ENCODE measurements around the gene FGD6.
"Not testable (repeated sequence)": the region's sequence is repeated elsewhere in the genome, so short reads cannot be mapped to it uniquely, and the experiment has no call there.

Gene FGD6

GRCh38 chr12:95102916-95103671 lies 114.2 kb downstream of the FGD6 start:
- ATAC-seq, result peak; percentile 96
- TF ChIP-seq CSRNP3 (CRISPR knock-in tag; IDR thresholded peaks at IDR 0.05) (peak; percentile 31; the same call in 1 of the 2 replicates), ZFP30 (CRISPR knock-in tag; IDR thresholded peaks at IDR 0.05) (no peak), ESRRG (CRISPR knock-in tag; IDR thresholded peaks at IDR 0.05) (no peak), ZNF70 (CRISPR knock-in tag; IDR thresholded peaks at IDR 0.05) (no peak), GLIS3 (CRISPR knock-in tag; IDR thresholded peaks at IDR 0.05) (no peak), PPARA (CRISPR knock-in tag; IDR thresholded peaks at IDR 0.05; ENCODE audit: borderline replicate concordance) (no peak), ARNTL (CRISPR knock-in tag; IDR thresholded peaks at IDR 0.05; ENCODE audit: borderline replicate concordance, low read depth) (no peak), RARB (CRISPR knock-in tag; IDR thresholded peaks at IDR 0.05) (no peak), TCF4 (CRISPR knock-in tag; IDR thresholded peaks at IDR 0.05; ENCODE audit: borderline replicate concordance) (no peak), ISL1 (CRISPR knock-in tag; IDR thresholded peaks at IDR 0.05) (peak; percentile 84), ZNF8 (CRISPR knock-in tag; IDR thresholded peaks at IDR 0.05) (no peak), CSDC2 (CRISPR knock-in tag; IDR thresholded peaks at IDR 0.05) (0 out of 2 replicates have a peak, but pooled peaks have one; percentile 21), BACH2 (CRISPR knock-in tag; IDR thresholded peaks at IDR 0.05; ENCODE audit: borderline replicate concordance) (no peak), TSHZ2 (CRISPR knock-in tag; IDR thresholded peaks at IDR 0.05) (no peak), CREB5 (CRISPR knock-in tag; IDR thresholded peaks at IDR 0.05; ENCODE audit: low read depth) (no peak), ZC3H10 (CRISPR knock-in tag; IDR thresholded peaks at IDR 0.05) (no peak), SNAI2 (CRISPR knock-in tag; IDR thresholded peaks at IDR 0.05) (no peak), ZFP3 (CRISPR knock-in tag; IDR thresholded peaks at IDR 0.05) (no peak), TOX (CRISPR knock-in tag; IDR thresholded peaks at IDR 0.05; ENCODE audit: borderline replicate concordance) (peak; percentile 25; the same call in 1 of the 2 replicates), PATZ1 (CRISPR knock-in tag; IDR thresholded peaks at IDR 0.05; ENCODE audit: borderline replicate concordance) (no peak), ZNF565 (CRISPR knock-in tag; conservative IDR thresholded peaks at IDR 0.05; ENCODE audit: low read depth) (no peak), POU6F1 (CRISPR knock-in tag; IDR thresholded peaks at IDR 0.05; ENCODE audit: borderline replicate concordance, low read depth) (no peak), OSR1 (CRISPR knock-in tag; IDR thresholded peaks at IDR 0.05) (no peak)

- not testable (repeated sequence) for ATAC-seq
These were observed 115.3 kb downstream of the FGD6 start for GRCh38 chr12:95101957-95102356.
